WTC11 (cell line): ENCODE measurements around the gene RAP2B. TPM values are rescaled to one million over a fixed set of nuclear protein-coding genes. Genes with fewer than 3 reads are reported as not detected.

Experiments
- ATAC-seq: fragments of 200-7000 bp; cut with Tn5 transposase; 2 replicates; pipeline ENCODE4 v1.10.0; 2021; ENCODE audit warnings: mild to moderate bottlenecking, moderate library complexity
- CTCF ChIA-PET: fragments of 300-600 bp; sonication (Branson Sonifier 250); formaldehyde crosslinking; loops from one replicate; lab custom pipeline; 2021; ENCODE audit warnings: antibody characterized with exemption; lab: Charles Lee
- POLR2A ChIA-PET: fragments of 350-600 bp; sonication (Branson Sonifier 250); formaldehyde crosslinking; loops from one replicate; lab custom pipeline; 2021; ENCODE audit warnings: antibody characterized with exemption; lab: Charles Lee
- DNase-seq: peaks from one replicate; pipeline ENCODE4 v3.0.0; 2021; ENCODE audit warnings: low spot score
- H3K27ac Mint-ChIP-seq: 2 replicates; pipeline ENCODE4 v1.8.0; 2021; ENCODE audit warnings: mixed read lengths
- H3K27me3 Mint-ChIP-seq: 2 replicates; pipeline ENCODE4 v1.8.0; 2021; ENCODE audit warnings: low read depth, mild to moderate bottlenecking, moderate library complexity, mixed read lengths
- H3K36me3 Mint-ChIP-seq: 2 replicates; pipeline ENCODE4 v1.8.0; 2021; ENCODE audit warnings: mixed read lengths
- H3K4me1 Mint-ChIP-seq: 2 replicates; pipeline ENCODE4 v1.8.0; 2022; ENCODE audit warnings: mixed read lengths
- H3K4me3 Mint-ChIP-seq: 2 replicates; pipeline ENCODE4 v1.8.0; 2021; ENCODE audit warnings: mild to moderate bottlenecking, moderate library complexity, mixed read lengths
- H3K9me3 Mint-ChIP-seq: 2 replicates; pipeline ENCODE4 v1.8.0; 2021; ENCODE audit warnings: mixed read lengths
- ATF2 ChIP-seq: sonication (generic); formaldehyde crosslinking; IDR thresholded peaks from 2 replicates; pipeline ENCODE4 v1.8.1; 2022; ENCODE audit warnings: low read depth, missing genetic modification reagents, borderline replicate concordance
- CREB1 ChIP-seq: sonication (generic); formaldehyde crosslinking; IDR thresholded peaks from 2 replicates; pipeline ENCODE4 v1.8.0; 2023; ENCODE audit warnings: mild to moderate bottlenecking, missing genetic modification reagents
- E2F5 ChIP-seq: sonication (generic); formaldehyde crosslinking; IDR thresholded peaks from 2 replicates; pipeline ENCODE4 v1.8.1; 2022; ENCODE audit warnings: mild to moderate bottlenecking, moderate library complexity, missing genetic modification reagents
- IRF2 ChIP-seq: sonication (generic); formaldehyde crosslinking; IDR thresholded peaks from 2 replicates; pipeline ENCODE4 v1.8.0; 2022; ENCODE audit warnings: low read depth, missing genetic modification reagents, borderline replicate concordance
- JAZF1 ChIP-seq: fragments of 250-450 bp; sonication (Bioruptor Pico); IDR thresholded peaks from 2 replicates; pipeline ENCODE4 v1.9.0; 2021; ENCODE audit warnings: moderate library complexity, mild to moderate bottlenecking, inconsistent platforms
- JUN ChIP-seq: sonication (generic); formaldehyde crosslinking; IDR thresholded peaks from 2 replicates; pipeline ENCODE4 v1.8.0; 2023; ENCODE audit warnings: mild to moderate bottlenecking, missing genetic modification reagents
- NFATC4 ChIP-seq: fragments of 250-450 bp; sonication (Bioruptor Pico); IDR thresholded peaks from 2 replicates; pipeline ENCODE4 v1.9.0; 2021; ENCODE audit warnings: mild to moderate bottlenecking
- PRDM15 ChIP-seq: sonication (generic); formaldehyde crosslinking; IDR thresholded peaks from 2 replicates; pipeline ENCODE4 v1.8.0; 2022; ENCODE audit warnings: missing genetic modification reagents
- PREB ChIP-seq: sonication (generic); formaldehyde crosslinking; IDR thresholded peaks from 2 replicates; pipeline ENCODE4 v1.8.1; 2022; ENCODE audit warnings: mild to moderate bottlenecking, missing genetic modification reagents, moderate library complexity, borderline replicate concordance
- SP1 ChIP-seq: sonication (generic); formaldehyde crosslinking; conservative IDR thresholded peaks from 2 replicates; pipeline ENCODE4 v1.8.1; 2022; ENCODE audit warnings: missing genetic modification reagents
- USF1 ChIP-seq: sonication (generic); formaldehyde crosslinking; IDR thresholded peaks from 2 replicates; pipeline ENCODE4 v1.8.0; 2022; ENCODE audit warnings: mild to moderate bottlenecking, missing genetic modification reagents
- ZNF219 ChIP-seq: sonication (generic); formaldehyde crosslinking; IDR thresholded peaks from 2 replicates; pipeline ENCODE4 v1.8.0; 2023; ENCODE audit warnings: missing genetic modification reagents, mild to moderate bottlenecking, borderline replicate concordance
- total RNA-seq: library from RNA; stranded (reverse); gene quantifications from 3 replicates; pipeline ENCODE4 v1.2.3, GENCODE V29; 2021

RAP2B gene
- total RNA-seq, 1 experiment from 2014 or later, result 25.6 TPM

GRCh38 chr3:153171256-153171655 is 9.2 kb downstream of the RAP2B start:
- TF ChIP-seq JUN (CRISPR knock-in tag) (no peak), ZNF219 (CRISPR knock-in tag) (no peak), PRDM15 (CRISPR knock-in tag) (no peak), IRF2 (CRISPR knock-in tag) (no peak), ATF2 (CRISPR knock-in tag) (no peak), SP1 (CRISPR knock-in tag) (no peak)
- DNase-seq, result no peak
- H3K36me3 Mint-ChIP-seq, result peaks cover 8% of the 10 kb centered on the region
- peaks cover 8% of the 10 kb centered on the region for H3K9me3 Mint-ChIP-seq
- no peak overlapping the region for H3K4me3 Mint-ChIP-seq
- ChIA-PET CTCF (no interaction called here), POLR2A (no interaction called here)
- H3K27me3 Mint-ChIP-seq, result no peaks in the 10 kb centered on the region
- no peak for ATAC-seq
- H3K4me1 Mint-ChIP-seq, result peaks cover 21% of the 10 kb centered on the region
- no peak overlapping the region for H3K27ac Mint-ChIP-seq

- H3K27ac Mint-ChIP-seq, result no peak overlapping the region
- no peak for ATAC-seq
- ChIA-PET POLR2A (no interaction called here), CTCF (interaction anchor here (1.0 to 2.6 kb wide), 3 partner anchors 37 to 423 kb away, joined by 3 to 12 read pairs (median 3); no protein-coding TSS in a partner anchor)
- TF ChIP-seq PREB (CRISPR knock-in tag) (no peak), USF1 (CRISPR knock-in tag) (no peak), NFATC4 (CRISPR knock-in tag) (no peak), JAZF1 (CRISPR knock-in tag) (no peak), CREB1 (CRISPR knock-in tag) (no peak), E2F5 (no peak)
- TF ChIP-seq, all 79 proteins: peak for 0
- Mint-ChIP-seq H3K36me3 (peaks cover 12% of the 10 kb centered on the region), H3K4me3 (no peak overlapping the region), H3K27me3 (no peaks in the 10 kb centered on the region), H3K9me3 (peaks cover 12% of the 10 kb centered on the region), H3K4me1 (peaks cover 15% of the 10 kb centered on the region)
- no peak for DNase-seq
These were observed 9.9 kb downstream of the RAP2B start for GRCh38 chr3:153171918-153172317.
